ENCODE data around the gene SPATA16.

DNA sequence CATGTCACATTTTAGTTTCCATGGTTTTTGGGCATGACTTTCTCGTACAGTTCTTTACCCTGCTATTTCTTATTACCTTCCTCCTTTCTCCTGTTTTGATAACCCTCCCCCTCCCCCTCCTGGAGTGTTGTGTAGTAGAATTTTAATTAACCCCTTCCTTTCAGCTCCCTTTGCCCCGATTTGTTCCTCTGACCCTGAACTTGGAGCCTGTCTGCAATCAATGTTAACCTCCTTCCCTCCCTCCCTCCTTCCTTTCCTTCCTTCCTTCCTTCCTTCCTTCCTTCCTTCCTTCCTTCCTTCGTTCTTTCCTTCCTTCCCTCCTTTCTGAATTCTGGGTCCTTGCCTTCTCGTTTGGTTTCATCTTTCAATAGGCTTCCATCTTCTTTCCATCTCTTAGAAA lies 300.1 kb downstream of the SPATA16 start:
- TF ChIP-seq CTCF (IDR thresholded peaks at IDR 0.05), result no peak
- TF ChIP-seq POLR2A (IDR thresholded peaks at IDR 0.05), result no peak
- no peak for TF ChIP-seq EP300 (IDR thresholded peaks at IDR 0.05)
